Measurements from ENCODE around the gene CCDC8.

Gene CCDC8

DNA sequence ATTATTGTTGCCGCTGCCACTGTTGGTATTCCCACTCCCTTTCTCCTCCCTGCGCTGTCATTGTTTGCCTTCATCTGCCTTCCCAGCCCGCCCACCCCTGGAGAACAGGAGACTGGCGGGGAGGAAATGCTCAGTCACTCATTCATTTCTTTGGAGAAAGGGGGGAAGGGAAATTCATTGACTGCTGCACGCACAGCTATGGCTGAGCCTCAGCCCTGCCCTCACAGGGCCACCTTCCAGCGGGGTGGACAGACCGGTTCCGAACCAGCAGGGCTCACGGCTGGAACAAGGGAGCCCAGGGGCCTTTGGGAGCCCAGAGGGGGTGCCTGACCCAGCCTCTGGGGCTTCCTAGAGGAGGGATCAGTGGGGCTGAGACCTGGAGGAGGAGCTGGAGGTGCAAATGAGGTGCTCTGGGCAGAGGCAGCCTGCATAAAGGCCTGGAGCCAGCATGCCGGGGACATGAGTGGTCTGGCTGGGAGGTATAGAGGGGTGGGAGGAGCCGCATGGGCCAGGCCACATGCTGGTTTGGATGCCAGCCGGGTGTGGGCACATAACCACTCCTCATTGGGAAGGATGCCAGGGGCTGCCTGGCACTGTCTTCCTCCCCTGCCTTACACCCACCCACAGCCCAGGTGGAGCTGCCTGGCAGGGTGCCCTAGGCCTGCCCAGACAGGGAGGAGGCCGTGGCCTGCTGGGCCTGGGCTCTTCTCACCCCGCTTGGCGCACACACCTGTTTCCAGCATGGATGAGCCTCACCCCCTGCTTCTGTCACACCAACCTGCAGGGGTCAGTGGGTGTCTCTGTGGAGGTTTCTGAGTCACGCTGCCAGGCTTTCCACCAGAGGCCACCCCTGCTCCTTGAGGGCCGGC, 39.6 kb downstream of the CCDC8 start:
- DNase-seq (ENCODE audit: low read depth, low spot score) = peak; percentile 48
- Histone ChIP-seq H3K27me3 (ENCODE audit: insufficient read depth, insufficient read length) (no peaks in the 10 kb centered on the region), H3K9me3 (ENCODE audit: insufficient read depth, low read length) (no peaks in the 10 kb centered on the region), H3K4me1 (ENCODE audit: insufficient read depth, insufficient read length) (peaks cover 23% of the 10 kb centered on the region), H3K36me3 (ENCODE audit: insufficient read depth, insufficient read length, low read length) (peaks cover 61% of the 10 kb centered on the region), H3K9ac (ENCODE audit: insufficient read length, low read depth) (peak overlapping the region; percentile 67), H3K4me3 (ENCODE audit: insufficient read length, low read depth) (peak overlapping the region; percentile 21)
- TF ChIP-seq YY1 (IDR thresholded peaks at IDR 0.05; ENCODE audit: insufficient read depth, insufficient read length) (no peak), ZNF274 (IDR thresholded peaks at IDR 0.05; ENCODE audit: low read depth, low read length) (no peak), SUZ12 (IDR thresholded peaks at IDR 0.05; ENCODE audit: extremely low read depth, insufficient read depth, insufficient read length) (no peak)

GRCh38 chr19:46372901-46373490, 40.4 kb downstream of the CCDC8 start:
- Histone ChIP-seq H3K9ac (ENCODE audit: insufficient read length, low read depth) (peak overlapping the region; percentile 62), H3K27me3 (ENCODE audit: insufficient read depth, insufficient read length) (no peaks in the 10 kb centered on the region), H3K4me3 (ENCODE audit: insufficient read length, low read depth) (no peak overlapping the region), H3K4me1 (ENCODE audit: insufficient read depth, insufficient read length) (peaks cover 23% of the 10 kb centered on the region), H3K9me3 (ENCODE audit: insufficient read depth, low read length) (no peaks in the 10 kb centered on the region), H3K36me3 (ENCODE audit: insufficient read depth, insufficient read length, low read length) (peaks cover 61% of the 10 kb centered on the region)
- TF ChIP-seq SUZ12 (IDR thresholded peaks at IDR 0.05; ENCODE audit: extremely low read depth, insufficient read depth, insufficient read length) (no peak), ZNF274 (IDR thresholded peaks at IDR 0.05; ENCODE audit: low read depth, low read length) (no peak), YY1 (IDR thresholded peaks at IDR 0.05; ENCODE audit: insufficient read depth, insufficient read length) (no peak)
- DNase-seq (ENCODE audit: low read depth, low spot score) = peak; percentile 23

GRCh38 chr19:46371371-46371901, 41.9 kb downstream of the CCDC8 start:
- no peaks in the 10 kb centered on the region for H3K9me3 ChIP-seq (ENCODE audit: insufficient read depth, low read length)
- TF ChIP-seq YY1 (IDR thresholded peaks at IDR 0.05; ENCODE audit: insufficient read depth, insufficient read length) (no peak), SUZ12 (IDR thresholded peaks at IDR 0.05; ENCODE audit: extremely low read depth, insufficient read depth, insufficient read length) (no peak), ZNF274 (IDR thresholded peaks at IDR 0.05; ENCODE audit: low read depth, low read length) (no peak)
- H3K27me3 ChIP-seq (ENCODE audit: insufficient read depth, insufficient read length) = no peaks in the 10 kb centered on the region
- peak overlapping the region; percentile 61 for H3K9ac ChIP-seq (ENCODE audit: insufficient read length, low read depth)
- peaks cover 60% of the 10 kb centered on the region for H3K36me3 ChIP-seq (ENCODE audit: insufficient read depth, insufficient read length, low read length)
- no peak for DNase-seq (ENCODE audit: low read depth, low spot score)
- peaks cover 23% of the 10 kb centered on the region for H3K4me1 ChIP-seq (ENCODE audit: insufficient read depth, insufficient read length)
- no peak overlapping the region for H3K4me3 ChIP-seq (ENCODE audit: insufficient read length, low read depth)

DNA sequence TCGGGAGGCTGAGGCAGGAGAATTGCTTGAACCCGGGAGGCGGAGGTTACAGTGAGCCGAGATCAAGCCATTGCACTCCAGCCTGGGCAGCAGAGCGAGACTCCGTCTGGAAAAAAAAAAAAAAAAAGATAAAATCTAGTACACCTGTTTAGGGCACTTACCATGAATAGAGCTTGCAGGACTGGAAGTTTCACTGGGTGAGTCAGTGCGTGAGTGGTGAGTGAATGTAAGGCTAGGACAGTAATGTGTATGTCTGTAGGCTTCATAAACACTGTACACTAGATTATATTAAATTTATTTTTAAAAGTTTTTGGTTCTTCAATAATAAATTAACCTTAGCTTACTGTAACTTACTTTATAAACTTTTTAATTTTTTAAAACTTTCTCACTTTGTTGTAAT, 43.5 kb downstream of the CCDC8 start:
- no peaks in the 10 kb centered on the region for H3K27me3 ChIP-seq (ENCODE audit: insufficient read depth, insufficient read length)
- H3K36me3 ChIP-seq (ENCODE audit: insufficient read depth, insufficient read length, low read length) = peaks cover 58% of the 10 kb centered on the region
- H3K4me3 ChIP-seq (ENCODE audit: insufficient read length, low read depth) = no peak overlapping the region
- H3K9ac ChIP-seq (ENCODE audit: insufficient read length, low read depth) = no peak overlapping the region
- H3K9me3 ChIP-seq (ENCODE audit: insufficient read depth, low read length) = no peaks in the 10 kb centered on the region
- no peak for TF ChIP-seq ZNF274 (IDR thresholded peaks at IDR 0.05; ENCODE audit: low read depth, low read length)
- no peak for TF ChIP-seq SUZ12 (IDR thresholded peaks at IDR 0.05; ENCODE audit: extremely low read depth, insufficient read depth, insufficient read length)
- no peak for TF ChIP-seq YY1 (IDR thresholded peaks at IDR 0.05; ENCODE audit: insufficient read depth, insufficient read length)
- DNase-seq (ENCODE audit: low read depth, low spot score) = no peak
- H3K4me1 ChIP-seq (ENCODE audit: insufficient read depth, insufficient read length) = peaks cover 24% of the 10 kb centered on the region

- TF ChIP-seq SUZ12 (IDR thresholded peaks at IDR 0.05; ENCODE audit: extremely low read depth, insufficient read depth, insufficient read length) = no peak
- no peak for TF ChIP-seq YY1 (IDR thresholded peaks at IDR 0.05; ENCODE audit: insufficient read depth, insufficient read length)
- no peak for TF ChIP-seq ZNF274 (IDR thresholded peaks at IDR 0.05; ENCODE audit: low read depth, low read length)
- no peak overlapping the region for H3K9ac ChIP-seq (ENCODE audit: insufficient read length, low read depth)
- H3K27me3 ChIP-seq (ENCODE audit: insufficient read depth, insufficient read length) = no peaks in the 10 kb centered on the region
- peaks cover 18% of the 10 kb centered on the region for H3K4me1 ChIP-seq (ENCODE audit: insufficient read depth, insufficient read length)
- DNase-seq (ENCODE audit: low read depth, low spot score) = no peak
- H3K4me3 ChIP-seq (ENCODE audit: insufficient read length, low read depth) = no peak overlapping the region
- H3K9me3 ChIP-seq (ENCODE audit: insufficient read depth, low read length) = no peaks in the 10 kb centered on the region
- H3K36me3 ChIP-seq (ENCODE audit: insufficient read depth, insufficient read length, low read length) = peaks cover 57% of the 10 kb centered on the region
These were observed 45.2 kb downstream of the CCDC8 start for GRCh38 chr19:46368116-46368515.

- Histone ChIP-seq H3K4me3 (ENCODE audit: insufficient read length, low read depth) (no peak overlapping the region), H3K27me3 (ENCODE audit: insufficient read depth, insufficient read length) (no peaks in the 10 kb centered on the region), H3K4me1 (ENCODE audit: insufficient read depth, insufficient read length) (peaks cover 14% of the 10 kb centered on the region), H3K36me3 (ENCODE audit: insufficient read depth, insufficient read length, low read length) (peaks cover 57% of the 10 kb centered on the region), H3K9me3 (ENCODE audit: insufficient read depth, low read length) (no peaks in the 10 kb centered on the region), H3K9ac (ENCODE audit: insufficient read length, low read depth) (no peak overlapping the region)
- TF ChIP-seq SUZ12 (IDR thresholded peaks at IDR 0.05; ENCODE audit: extremely low read depth, insufficient read depth, insufficient read length) (no peak), ZNF274 (IDR thresholded peaks at IDR 0.05; ENCODE audit: low read depth, low read length) (no peak), YY1 (IDR thresholded peaks at IDR 0.05; ENCODE audit: insufficient read depth, insufficient read length) (no peak)
- DNase-seq (ENCODE audit: low read depth, low spot score) = no peak
These were observed 45.9 kb downstream of the CCDC8 start for GRCh38 chr19:46367426-46367825.
